Activated CD4-positive, alpha-beta T cell treated with anti-CD3 and anti-CD28 coated beads, Interleukin-2, amount 10 ng/mL, durations not matched to agents 7 days and 5 days (primary cell): ENCODE results near the gene ZNF469. TPM values are rescaled to one million over a fixed set of nuclear protein-coding genes. Genes with fewer than 3 reads are reported as not detected.

Experiments
- CTCF ChIA-PET: fragments of 350-600 bp; sonication (Branson Sonifier 250); formaldehyde crosslinking; loops from one replicate; lab custom pipeline; 2021; ENCODE audit warnings: antibody characterized with exemption; lab: Charles Lee
- POLR2A ChIA-PET: fragments of 350-600 bp; sonication (Branson Sonifier 250); formaldehyde crosslinking; loops from one replicate; lab custom pipeline; 2021; ENCODE audit warnings: antibody characterized with exemption; lab: Charles Lee
- DNase-seq: peaks from one replicate; pipeline ENCODE4 v3.0.0-alpha.2; 2020
- H3K27ac Mint-ChIP-seq: one replicate; pipeline ENCODE4 v1.8.0; 2021; ENCODE audit warnings: mild to moderate bottlenecking, moderate library complexity, mixed read lengths
- H3K27me3 Mint-ChIP-seq: one replicate; pipeline ENCODE4 v1.8.0; 2021; ENCODE audit warnings: mixed read lengths
- H3K36me3 Mint-ChIP-seq: one replicate; pipeline ENCODE4 v1.8.0; 2021; ENCODE audit warnings: low read depth, mixed read lengths
- H3K4me1 Mint-ChIP-seq: one replicate; pipeline ENCODE4 v1.8.0; 2021; ENCODE audit warnings: mixed read lengths
- H3K4me3 Mint-ChIP-seq: one replicate; pipeline ENCODE4 v1.8.0; 2021; ENCODE audit warnings: mild to moderate bottlenecking, moderate library complexity, mixed read lengths
- H3K9me3 Mint-ChIP-seq: one replicate; pipeline ENCODE4 v1.8.0; 2021; ENCODE audit warnings: mixed read lengths
- total RNA-seq, 2 experiments: library from RNA; stranded (reverse); gene quantifications; one replicate each; pipeline ENCODE4 v1.2.3, GENCODE V29; 2021

ZNF469 gene
- total RNA-seq, 2 experiments from 2014 or later: 0.20 to 0.23 TPM

GRCh38 chr16:88351491-88352101, 31.2 kb upstream of the ZNF469 start:
- H3K4me1 Mint-ChIP-seq: peaks cover 10% of the 10 kb centered on the region
- H3K36me3 Mint-ChIP-seq: no peaks in the 10 kb centered on the region
- POLR2A ChIA-PET: no interaction called here
- H3K9me3 Mint-ChIP-seq: peaks cover 8% of the 10 kb centered on the region
- no peak overlapping the region for H3K4me3 Mint-ChIP-seq
- H3K27ac Mint-ChIP-seq: no peak overlapping the region
- DNase-seq: no peak
- CTCF ChIA-PET: no interaction called here
- no peaks in the 10 kb centered on the region for H3K27me3 Mint-ChIP-seq

- peaks cover 8% of the 10 kb centered on the region for H3K9me3 Mint-ChIP-seq
These were observed 30.2 kb upstream of the ZNF469 start for GRCh38 chr16:88352261-88353200.

GRCh38 chr16:88353232-88353631, 29.5 kb upstream of the ZNF469 start:
- CTCF ChIA-PET: no interaction called here
- Mint-ChIP-seq H3K4me1 (peaks cover 6% of the 10 kb centered on the region), H3K4me3 (no peak overlapping the region), H3K9me3 (peaks cover 8% of the 10 kb centered on the region), H3K27me3 (no peaks in the 10 kb centered on the region), H3K27ac (no peak overlapping the region), H3K36me3 (no peaks in the 10 kb centered on the region)
- DNase-seq: no peak
- POLR2A ChIA-PET: no interaction called here

More at GRCh38 chr16:88352261-88353200, 30.2 kb upstream of the ZNF469 start:
- Mint-ChIP-seq H3K27me3 (no peaks in the 10 kb centered on the region), H3K36me3 (no peaks in the 10 kb centered on the region), H3K4me1 (peaks cover 10% of the 10 kb centered on the region), H3K4me3 (no peak overlapping the region), H3K27ac (no peak overlapping the region)
- CTCF ChIA-PET: no interaction called here
- POLR2A ChIA-PET: no interaction called here
- no peak for DNase-seq

- CTCF ChIA-PET: no interaction called here
- no peak for DNase-seq
- H3K9me3 Mint-ChIP-seq: peaks cover 8% of the 10 kb centered on the region
- H3K4me3 Mint-ChIP-seq: no peak overlapping the region
- POLR2A ChIA-PET: no interaction called here
- H3K4me1 Mint-ChIP-seq: peaks cover 5% of the 10 kb centered on the region
- H3K27ac Mint-ChIP-seq: no peak overlapping the region
- no peaks in the 10 kb centered on the region for H3K36me3 Mint-ChIP-seq
- H3K27me3 Mint-ChIP-seq: no peaks in the 10 kb centered on the region
These were observed 29.1 kb upstream of the ZNF469 start for GRCh38 chr16:88353691-88354090.

GRCh38 chr16:88354229-88355092, 28.3 kb upstream of the ZNF469 start:
- H3K27ac Mint-ChIP-seq: no peak overlapping the region
- DNase-seq: no peak
- no peak overlapping the region for H3K4me3 Mint-ChIP-seq
- H3K9me3 Mint-ChIP-seq: peaks cover 4% of the 10 kb centered on the region
- POLR2A ChIA-PET: no interaction called here
- H3K36me3 Mint-ChIP-seq: no peaks in the 10 kb centered on the region
- CTCF ChIA-PET: no interaction called here
- no peaks in the 10 kb centered on the region for H3K27me3 Mint-ChIP-seq
- H3K4me1 Mint-ChIP-seq: peaks cover under 1% of the 10 kb centered on the region

DNA sequence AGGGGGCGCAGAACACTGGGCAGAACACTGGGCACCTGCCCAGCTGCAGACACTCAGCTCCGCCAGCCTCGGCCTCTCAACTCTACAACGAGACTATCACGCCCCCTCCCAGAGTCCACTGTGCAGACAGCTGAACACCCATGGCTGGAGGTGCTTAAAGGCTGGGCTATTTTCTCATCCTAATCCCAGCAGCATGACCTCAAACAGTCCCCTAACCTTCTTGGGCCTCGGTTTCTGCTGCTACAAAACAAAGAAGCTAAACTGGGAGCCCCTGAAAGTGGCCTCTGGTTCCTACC, 27.7 kb upstream of the ZNF469 start:
- Mint-ChIP-seq H3K27me3 (no peaks in the 10 kb centered on the region), H3K27ac (no peak overlapping the region), H3K9me3 (no peaks in the 10 kb centered on the region), H3K4me1 (no peaks in the 10 kb centered on the region), H3K4me3 (no peak overlapping the region), H3K36me3 (no peaks in the 10 kb centered on the region)
- ChIA-PET CTCF (no interaction called here), POLR2A (interaction anchor here (0.6 kb wide), 1 partner anchor 885 kb away, joined by 4 read pairs; no protein-coding TSS in a partner anchor)
- no peak for DNase-seq

- Mint-ChIP-seq H3K4me1 (no peaks in the 10 kb centered on the region), H3K36me3 (no peaks in the 10 kb centered on the region), H3K4me3 (no peak overlapping the region), H3K27me3 (no peaks in the 10 kb centered on the region), H3K27ac (no peak overlapping the region), H3K9me3 (no peaks in the 10 kb centered on the region)
- CTCF ChIA-PET: no interaction called here
- no peak for DNase-seq
- POLR2A ChIA-PET: interaction anchor here (0.6 kb wide), 1 partner anchor 885 kb away, joined by 4 read pairs; no protein-coding TSS in a partner anchor
These were observed 27.2 kb upstream of the ZNF469 start for GRCh38 chr16:88355389-88356123.

DNA sequence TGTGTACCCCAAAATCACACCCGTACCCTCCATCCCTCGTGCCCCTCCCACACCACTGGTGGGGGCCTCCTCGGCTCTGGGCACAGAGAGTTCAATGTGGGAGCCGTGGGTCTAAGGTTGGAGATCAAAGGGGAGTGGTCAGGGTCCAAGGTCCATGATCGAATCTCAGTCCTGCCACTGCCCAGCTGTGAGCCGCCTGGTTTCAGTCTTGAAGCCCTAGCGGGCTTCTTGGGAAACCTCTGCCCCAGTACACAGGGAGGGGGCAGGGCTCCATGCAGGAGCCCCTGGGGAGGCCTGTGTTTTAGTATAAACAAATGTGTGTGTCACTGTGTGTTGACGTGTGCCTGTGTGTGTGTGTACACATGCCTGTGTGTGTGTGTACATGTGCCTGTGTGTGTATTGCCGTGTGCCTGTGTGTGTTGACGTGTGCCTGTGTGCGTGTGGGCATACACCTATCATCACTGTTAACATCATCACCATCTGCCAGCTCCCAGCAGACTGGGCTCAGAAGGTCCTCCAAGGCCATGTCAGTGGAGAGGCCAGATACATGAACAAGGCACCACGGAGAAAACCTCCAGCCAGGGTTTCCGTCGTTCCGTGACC, 26.5 kb upstream of the ZNF469 start:
- ChIA-PET CTCF (no interaction called here), POLR2A (no interaction called here)
- no peaks in the 10 kb centered on the region for H3K36me3 Mint-ChIP-seq
- H3K9me3 Mint-ChIP-seq: no peaks in the 10 kb centered on the region
- no peak for DNase-seq
- no peak overlapping the region for H3K27ac Mint-ChIP-seq
- H3K4me3 Mint-ChIP-seq: no peak overlapping the region
- H3K4me1 Mint-ChIP-seq: no peaks in the 10 kb centered on the region
- no peaks in the 10 kb centered on the region for H3K27me3 Mint-ChIP-seq

GRCh38 chr16:88356727-88357199, 26.0 kb upstream of the ZNF469 start:
- POLR2A ChIA-PET: no interaction called here
- no peaks in the 10 kb centered on the region for H3K9me3 Mint-ChIP-seq
- no peak for DNase-seq
- no peaks in the 10 kb centered on the region for H3K36me3 Mint-ChIP-seq
- peaks cover 5% of the 10 kb centered on the region for H3K27me3 Mint-ChIP-seq
- no peak overlapping the region for H3K4me3 Mint-ChIP-seq
- H3K27ac Mint-ChIP-seq: no peak overlapping the region
- no peaks in the 10 kb centered on the region for H3K4me1 Mint-ChIP-seq
- CTCF ChIA-PET: no interaction called here

DNA sequence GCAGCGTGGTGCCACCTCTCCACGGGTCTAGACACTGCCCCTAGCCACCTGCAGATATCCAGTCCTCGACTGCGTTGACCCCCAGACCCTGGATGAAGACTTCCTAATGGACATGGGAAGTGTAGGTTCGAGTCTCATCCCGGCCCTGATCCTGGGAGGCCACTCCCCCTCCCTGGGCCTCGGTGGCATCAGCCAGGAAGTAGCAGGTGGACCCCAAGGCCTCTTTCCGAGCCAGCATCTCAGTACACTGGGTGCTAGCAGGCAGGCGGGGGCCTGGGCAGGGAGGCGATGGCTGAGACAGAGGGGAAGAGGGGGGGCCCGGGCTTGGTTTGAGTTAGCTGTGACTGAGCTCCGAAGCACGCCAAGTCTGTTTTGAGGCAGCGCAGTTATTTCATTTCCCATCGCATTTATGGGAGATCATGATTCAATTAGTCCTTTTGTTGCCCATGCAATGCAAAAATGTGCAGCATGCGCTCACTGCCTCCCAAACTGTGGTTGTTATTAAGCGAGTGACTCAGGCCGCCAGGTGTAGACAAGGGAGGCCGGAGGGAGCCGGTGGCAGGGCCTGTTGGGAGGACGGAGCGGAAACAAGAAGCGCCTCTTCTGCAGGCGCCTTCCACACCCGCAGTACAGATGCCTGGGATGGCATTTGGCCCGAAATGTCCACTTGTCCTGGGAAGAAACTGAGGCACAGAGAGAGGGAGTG, 25.3 kb upstream of the ZNF469 start:
- H3K4me3 Mint-ChIP-seq: no peak overlapping the region
- no peaks in the 10 kb centered on the region for H3K9me3 Mint-ChIP-seq
- peaks cover 9% of the 10 kb centered on the region for H3K27me3 Mint-ChIP-seq
- no peak overlapping the region for H3K27ac Mint-ChIP-seq
- no peak for DNase-seq
- CTCF ChIA-PET: no interaction called here
- no peaks in the 10 kb centered on the region for H3K4me1 Mint-ChIP-seq
- POLR2A ChIA-PET: no interaction called here
- H3K36me3 Mint-ChIP-seq: no peaks in the 10 kb centered on the region

GRCh38 chr16:88358023-88358420, 24.7 kb upstream of the ZNF469 start:
- no peaks in the 10 kb centered on the region for H3K4me1 Mint-ChIP-seq
- CTCF ChIA-PET: no interaction called here
- no peaks in the 10 kb centered on the region for H3K9me3 Mint-ChIP-seq
- H3K4me3 Mint-ChIP-seq: no peak overlapping the region
- DNase-seq: no peak
- H3K36me3 Mint-ChIP-seq: no peaks in the 10 kb centered on the region
- H3K27ac Mint-ChIP-seq: no peak overlapping the region
- POLR2A ChIA-PET: no interaction called here
- peaks cover 13% of the 10 kb centered on the region for H3K27me3 Mint-ChIP-seq
